Mesenteric fat pad (tissue), 1 donor: Measurements from ENCODE around the gene SNED1. TPM values are rescaled to one million over a fixed set of nuclear protein-coding genes. Genes with fewer than 3 reads are reported as not detected.

Experiments used
- DNase-seq: peaks from one replicate; pipeline ENCODE4 v3.0.0-alpha.2; 2020; ENCODE audit warnings: low spot score
- total RNA-seq: library from RNA; stranded (reverse); fragmentation: NEBNext Ultra II Directional; extraction: Animal tissue kit (Norgen Biotek cat#: 25700); gene quantifications from one replicate; pipeline ENCODE4 v1.2.1, GENCODE V29; 2021
- donor health status: DM: yes; HTN: yes; CAD: no.

SNED1 gene
- total RNA-seq, 1 donor from 2014 or later, result 58.0 TPM

GRCh38 chr2:240959941-240960308 is 38.5 kb upstream of the SNED1 start:
- DNase-seq, result peak; percentile 88

DNA sequence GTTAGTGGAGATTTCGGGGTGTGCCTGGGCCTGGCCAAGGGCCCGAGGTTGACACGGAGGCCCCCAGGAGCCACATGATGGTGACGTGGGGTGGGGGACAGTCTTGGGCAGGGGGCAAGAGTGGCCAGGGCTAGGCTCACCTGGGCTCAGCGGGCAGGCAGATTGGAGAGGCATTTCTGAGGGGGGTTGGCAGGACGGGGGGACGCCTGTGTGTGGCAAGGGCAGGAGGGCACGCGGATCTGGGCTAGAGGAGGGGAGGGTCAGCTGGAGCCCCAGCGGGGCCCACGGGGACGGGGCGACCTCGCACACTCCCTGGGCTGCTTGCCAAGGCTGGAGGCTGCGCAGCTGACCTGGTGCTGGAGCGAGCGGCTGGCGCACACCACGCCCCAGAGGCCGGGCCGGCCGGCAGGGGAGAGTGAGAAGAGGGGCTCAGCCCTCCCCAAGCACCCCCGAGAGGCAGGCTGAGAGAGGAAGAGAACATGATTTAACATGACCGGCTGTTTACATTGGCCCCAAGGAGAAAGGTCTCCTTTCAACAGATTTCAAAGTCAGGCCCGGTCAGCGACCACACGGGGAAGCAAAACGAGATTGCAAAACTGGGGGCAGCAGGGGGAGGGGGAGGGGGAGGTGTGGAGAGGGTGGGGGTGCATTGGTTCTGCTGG is 38.0 kb upstream of the SNED1 start:
- DNase-seq, result peak; percentile 87

GRCh38 chr2:240960971-240961876 is 37.2 kb upstream of the SNED1 start:
- DNase-seq, result peak; percentile 65

DNA sequence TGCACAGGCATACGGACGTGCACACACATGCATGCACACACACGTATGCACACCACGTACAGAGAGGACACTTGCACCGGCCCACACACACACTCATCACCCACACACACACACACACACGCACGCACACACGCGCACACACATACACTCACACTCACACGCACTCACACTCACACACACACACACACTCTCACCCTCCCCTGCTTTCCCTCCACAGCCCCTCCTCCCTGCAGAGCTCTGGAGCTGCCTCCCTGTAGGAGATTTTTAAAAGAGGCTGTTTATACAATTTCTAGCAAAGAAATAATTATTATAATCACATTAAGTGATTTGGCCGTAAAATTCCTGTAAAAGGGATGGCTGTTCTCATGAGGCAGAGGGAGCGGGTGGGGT is 36.5 kb upstream of the SNED1 start:
- no peak for DNase-seq

DNA sequence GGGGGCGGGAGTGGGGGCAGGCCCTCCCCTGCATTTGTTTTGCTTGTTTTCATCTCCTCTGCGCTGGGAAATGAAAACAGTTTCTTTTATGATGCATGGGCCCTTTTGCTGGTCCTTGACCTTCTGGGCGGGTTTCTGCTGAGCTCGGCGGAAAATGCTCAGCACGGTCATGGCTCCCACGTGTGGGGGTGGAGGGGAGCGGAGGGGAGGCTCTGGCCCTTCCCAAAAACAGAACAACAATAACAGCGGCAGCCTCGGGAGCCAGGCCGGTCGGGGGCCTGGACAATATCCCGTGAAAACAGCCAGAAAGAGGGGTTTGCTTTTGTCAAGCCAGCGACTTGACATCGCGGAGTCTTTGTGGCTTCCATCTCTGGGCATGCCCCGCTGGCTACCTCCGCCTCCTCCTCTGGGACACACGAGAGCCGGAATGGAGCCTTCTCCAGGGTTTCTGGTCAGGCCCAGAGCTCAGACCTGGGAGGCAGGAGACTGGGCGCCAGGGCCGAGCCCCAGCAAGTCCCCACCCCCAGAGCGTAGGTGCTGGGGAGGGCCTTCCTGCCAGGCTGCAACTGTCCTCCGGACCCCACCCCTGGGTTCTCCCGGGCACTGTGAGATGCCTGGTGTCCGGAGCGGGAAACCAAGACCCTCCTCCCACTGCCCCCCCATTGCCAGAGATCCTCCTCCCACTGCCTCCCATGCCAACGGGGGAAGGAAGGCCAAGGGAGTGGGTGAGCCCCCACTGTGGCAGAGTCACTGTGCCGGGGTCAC is 35.9 kb upstream of the SNED1 start:
- DNase-seq, result peak; percentile 89

GRCh38 chr2:240963065-240963867 is 35.2 kb upstream of the SNED1 start:
- DNase-seq, result peak; percentile 81

GRCh38 chr2:240963868-240964703 is 34.3 kb upstream of the SNED1 start:
- DNase-seq, result peak; percentile 88

DNA sequence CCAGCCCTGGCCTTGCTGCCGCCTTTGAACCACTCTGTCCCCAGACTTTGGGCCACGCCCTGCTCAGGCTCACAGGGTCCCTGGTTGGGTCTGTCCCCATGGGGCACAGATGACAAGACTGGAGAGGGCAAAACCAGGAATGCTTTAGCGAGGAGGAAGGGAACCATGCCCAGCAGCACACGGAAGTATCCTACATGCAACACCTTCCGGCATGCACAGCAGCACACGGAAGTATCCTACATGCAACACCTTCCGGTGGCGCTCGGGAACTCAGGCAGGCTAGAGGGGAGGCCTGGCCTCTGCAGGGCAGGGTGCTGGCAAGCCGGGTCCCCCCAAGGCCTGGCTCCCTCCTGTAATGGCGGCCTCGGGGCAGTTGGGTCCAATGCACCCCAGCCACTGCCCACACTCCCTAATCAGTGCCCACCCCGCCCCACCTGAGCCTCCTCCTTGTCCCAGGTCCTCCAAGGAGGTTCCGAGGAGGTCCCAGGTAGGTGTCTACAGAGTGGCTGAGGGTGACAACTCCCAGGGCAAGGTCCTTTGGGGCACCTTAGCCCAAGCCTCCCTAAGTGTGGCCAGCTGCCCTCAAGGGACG is 33.6 kb upstream of the SNED1 start:
- DNase-seq, result peak; percentile 82

GRCh38 chr2:240965296-240965904 is 33.0 kb upstream of the SNED1 start:
- DNase-seq, result no peak

GRCh38 chr2:240965905-240966456 is 32.4 kb upstream of the SNED1 start:
- DNase-seq, result no peak

GRCh38 chr2:240966457-240966905 is 31.9 kb upstream of the SNED1 start:
- no peak for DNase-seq

DNA sequence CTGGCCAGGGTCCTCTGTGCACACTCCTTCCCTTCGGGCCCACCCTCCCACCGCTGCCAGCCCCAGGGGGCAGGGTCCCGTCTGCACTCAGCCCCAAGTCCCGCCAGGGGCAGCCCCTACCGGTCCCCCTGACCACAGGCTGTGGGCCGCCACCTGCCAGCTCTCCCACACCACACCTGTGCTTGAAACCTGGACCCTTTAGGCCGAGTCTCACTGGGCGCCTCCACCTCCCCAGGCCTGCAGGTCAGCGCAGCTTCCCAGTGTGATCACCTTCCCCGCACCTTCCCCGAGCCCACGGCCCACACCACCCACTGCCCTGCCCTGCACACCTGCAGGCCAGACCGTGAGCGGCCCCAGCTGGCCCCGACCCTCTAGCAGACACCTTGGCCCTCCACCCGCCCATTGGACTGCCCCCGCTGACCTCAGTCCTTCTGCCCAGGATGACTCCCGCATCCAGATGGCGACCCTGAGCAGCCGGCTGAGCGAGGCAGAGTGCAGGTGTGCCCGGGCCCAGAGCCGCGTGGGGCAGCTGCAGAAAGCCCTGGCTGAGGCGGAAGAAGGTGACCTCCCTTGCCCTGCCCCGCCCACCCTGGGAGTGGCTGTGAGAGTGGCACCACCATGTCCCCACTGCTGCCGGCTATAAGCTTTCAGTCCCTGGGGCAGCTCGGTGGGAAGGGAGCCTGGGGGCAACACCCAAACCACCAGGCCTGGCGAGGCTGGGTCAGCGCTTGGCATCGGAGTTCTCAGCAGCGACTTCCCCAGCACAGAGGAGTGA is 31.3 kb upstream of the SNED1 start:
- no peak for DNase-seq

DNA sequence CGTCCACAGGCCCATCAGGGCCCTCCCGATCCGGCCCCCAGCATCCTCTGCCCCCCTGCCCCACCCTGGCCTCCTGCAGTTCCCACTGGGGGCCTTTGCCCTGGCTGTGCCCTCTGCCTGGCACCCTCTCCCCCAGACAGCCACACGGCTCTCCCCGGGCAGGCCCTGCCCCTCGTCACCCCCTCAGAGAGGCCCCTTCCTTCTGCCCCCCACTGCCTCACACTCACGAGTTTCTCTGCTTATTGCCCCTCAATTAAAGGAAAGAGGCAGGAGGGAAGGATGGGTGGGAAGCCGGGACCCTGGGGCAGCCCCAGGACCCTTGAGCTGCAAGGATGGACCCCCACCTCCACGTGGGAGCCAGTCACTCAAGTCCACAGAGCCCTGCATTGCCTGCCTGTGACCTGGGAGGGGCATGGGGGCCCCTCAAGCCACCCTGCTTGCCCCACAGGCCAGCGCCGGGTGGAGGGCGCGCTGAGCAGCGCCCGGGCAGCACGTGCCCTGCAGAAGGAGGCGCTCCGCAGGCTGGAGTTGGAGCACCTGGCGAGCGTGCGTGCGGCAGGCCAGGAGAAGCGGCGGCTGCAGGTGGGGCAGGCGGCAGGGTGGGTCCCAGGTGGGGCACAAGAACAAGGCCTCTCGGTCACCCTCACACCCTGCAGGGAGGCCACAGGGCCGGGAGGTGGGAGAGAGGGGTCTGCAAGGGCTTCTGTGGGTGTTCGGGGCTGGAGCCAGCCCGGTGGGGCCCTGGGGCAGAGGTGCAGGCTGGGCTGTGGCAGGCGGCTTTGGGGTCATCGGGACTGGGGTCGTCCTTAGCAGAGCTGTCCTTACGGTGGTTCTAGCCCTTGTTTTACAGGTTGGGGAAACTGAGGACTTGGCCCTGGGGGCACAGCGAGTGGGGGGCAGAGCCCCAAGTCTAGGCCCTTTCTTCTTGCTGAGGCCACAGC is 30.5 kb upstream of the SNED1 start:
- no peak for DNase-seq

DNA sequence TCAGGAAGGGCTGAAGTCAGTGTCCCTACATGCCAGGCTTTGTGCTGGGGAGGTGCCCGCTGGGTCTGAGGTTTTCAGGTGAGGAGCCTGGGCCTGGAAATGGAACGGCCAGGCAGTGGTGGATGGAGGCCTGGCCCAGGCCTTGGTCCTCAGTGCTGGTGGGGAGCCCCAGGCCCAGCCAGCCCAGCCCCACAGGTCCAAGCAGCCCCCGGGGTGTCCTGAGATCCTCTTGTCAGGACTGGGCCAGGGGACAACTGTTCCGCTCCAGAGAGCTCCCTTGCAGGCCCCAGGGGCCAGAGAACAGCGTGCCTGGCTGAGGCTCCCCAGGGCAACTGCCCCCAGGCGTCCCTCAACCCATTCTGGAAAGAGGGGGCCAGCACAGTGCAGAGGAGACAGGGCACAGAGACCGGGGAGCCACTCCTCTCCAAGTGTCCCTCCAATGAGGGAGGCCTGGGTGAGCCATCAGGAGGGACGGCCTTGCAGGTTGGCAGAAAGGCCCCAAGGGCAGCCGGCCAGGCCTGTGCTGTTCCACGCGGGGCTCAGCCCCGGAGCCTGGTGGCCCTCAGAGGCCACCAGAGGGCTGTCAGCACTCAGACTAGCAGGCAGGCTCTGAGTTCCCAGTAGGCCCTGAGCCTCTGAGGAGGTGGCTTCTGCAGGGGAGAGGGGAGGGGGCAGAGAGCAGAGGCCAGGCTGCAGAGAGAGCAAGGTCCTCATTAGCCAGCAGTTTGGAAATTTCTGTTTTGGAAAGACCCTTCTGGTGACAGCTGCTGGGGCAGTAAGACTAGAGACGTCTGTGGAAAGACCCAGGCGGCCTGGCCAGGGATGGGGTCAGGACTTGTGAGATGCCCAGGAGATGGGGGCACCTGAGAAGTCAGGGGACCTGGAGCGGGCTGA is 29.4 kb upstream of the SNED1 start:
- no peak for DNase-seq

DNA sequence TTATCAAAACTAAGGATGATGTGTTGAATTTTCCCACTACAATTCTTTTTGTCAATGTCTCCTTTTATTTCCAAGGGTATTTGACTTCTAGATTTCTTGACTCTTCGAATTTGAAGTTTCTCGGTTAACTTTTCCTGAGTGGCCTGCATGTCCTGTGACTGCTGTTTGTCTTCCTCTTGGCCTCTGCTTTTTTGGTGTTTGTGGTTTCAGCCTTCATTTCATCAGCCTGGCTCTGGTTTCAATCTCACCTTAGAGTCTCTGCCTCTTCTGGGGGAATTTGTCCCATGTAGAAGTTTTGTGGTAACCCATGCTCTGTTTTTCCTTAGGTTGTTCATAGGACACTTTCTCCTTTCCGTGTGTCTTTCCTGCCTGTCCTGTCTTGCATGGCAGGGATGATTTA is 28.3 kb upstream of the SNED1 start:
- no peak for DNase-seq

DNA sequence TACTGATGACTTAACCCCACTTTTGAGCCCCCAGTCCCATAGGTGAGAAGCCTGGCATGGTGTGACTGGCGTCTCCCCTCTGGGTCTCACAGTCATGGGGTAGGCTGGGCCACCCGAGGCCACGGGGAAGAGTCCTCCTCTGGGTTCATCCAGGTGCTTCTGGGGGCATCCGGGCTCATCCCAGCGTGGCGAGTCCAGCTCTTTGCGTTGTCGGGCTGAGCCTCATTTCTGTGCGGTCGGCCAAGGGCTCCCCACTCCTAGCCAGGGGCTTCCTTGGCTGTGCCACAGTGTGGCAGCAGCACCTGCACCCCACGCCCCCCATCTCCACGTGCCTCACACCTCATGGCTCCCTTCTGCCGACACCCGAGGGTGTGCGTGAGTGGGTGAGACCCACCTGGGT is 27.6 kb upstream of the SNED1 start:
- DNase-seq, result no peak
